H7 (cell line): Measurements from ENCODE around the gene PLXNA4. TPM values are rescaled to one million over a fixed set of nuclear protein-coding genes. Genes with fewer than 3 reads are reported as not detected.

ENCODE experiments used
- DNase-seq: peaks from one replicate; pipeline ENCODE4 v3.0.0; 2012
- H3K27me3 ChIP-seq: 2 replicates; pipeline ENCODE4 v1.6.0; 2011; ENCODE audit warnings: mild to moderate bottlenecking, low read length; ENCODE audit not compliant: control insufficient read depth, insufficient read depth
- H3K36me3 ChIP-seq: replicated peaks from 2 replicates; pipeline ENCODE4 v1.5.1; 2011; ENCODE audit warnings: low read length; ENCODE audit not compliant: control insufficient read depth, insufficient read depth
- H3K4me3 ChIP-seq: 2 replicates; pipeline ENCODE4 v1.5.1; 2011; ENCODE audit warnings: low read depth, mild to moderate bottlenecking, control low read depth, low read length, moderate library complexity; ENCODE audit not compliant: insufficient read depth
- total RNA-seq: library from RNA; depleted of rRNA; stranded (reverse); fragments of >200 nt; shearing (Covaris generic); gene quantifications from 2 replicates; pipeline ENCODE4 v1.2.3, GENCODE V29; 2014

PLXNA4 gene
- total RNA-seq, 1 experiment from 2014 or later = 1.0 TPM

- H3K4me3 ChIP-seq = no peak overlapping the region
- no peaks in the 10 kb centered on the region; the same call in 1 of the 2 replicates for H3K27me3 ChIP-seq
- no peak for DNase-seq
- H3K36me3 ChIP-seq = no peaks in the 10 kb centered on the region
Measured at GRCh38 chr7:132152131-132152889, 424.0 kb downstream of the PLXNA4 start.

GRCh38 chr7:132150711-132151110, 425.6 kb downstream of the PLXNA4 start:
- no peaks in the 10 kb centered on the region for H3K27me3 ChIP-seq
- no peak overlapping the region for H3K4me3 ChIP-seq
- no peak for DNase-seq
- no peaks in the 10 kb centered on the region for H3K36me3 ChIP-seq

DNA sequence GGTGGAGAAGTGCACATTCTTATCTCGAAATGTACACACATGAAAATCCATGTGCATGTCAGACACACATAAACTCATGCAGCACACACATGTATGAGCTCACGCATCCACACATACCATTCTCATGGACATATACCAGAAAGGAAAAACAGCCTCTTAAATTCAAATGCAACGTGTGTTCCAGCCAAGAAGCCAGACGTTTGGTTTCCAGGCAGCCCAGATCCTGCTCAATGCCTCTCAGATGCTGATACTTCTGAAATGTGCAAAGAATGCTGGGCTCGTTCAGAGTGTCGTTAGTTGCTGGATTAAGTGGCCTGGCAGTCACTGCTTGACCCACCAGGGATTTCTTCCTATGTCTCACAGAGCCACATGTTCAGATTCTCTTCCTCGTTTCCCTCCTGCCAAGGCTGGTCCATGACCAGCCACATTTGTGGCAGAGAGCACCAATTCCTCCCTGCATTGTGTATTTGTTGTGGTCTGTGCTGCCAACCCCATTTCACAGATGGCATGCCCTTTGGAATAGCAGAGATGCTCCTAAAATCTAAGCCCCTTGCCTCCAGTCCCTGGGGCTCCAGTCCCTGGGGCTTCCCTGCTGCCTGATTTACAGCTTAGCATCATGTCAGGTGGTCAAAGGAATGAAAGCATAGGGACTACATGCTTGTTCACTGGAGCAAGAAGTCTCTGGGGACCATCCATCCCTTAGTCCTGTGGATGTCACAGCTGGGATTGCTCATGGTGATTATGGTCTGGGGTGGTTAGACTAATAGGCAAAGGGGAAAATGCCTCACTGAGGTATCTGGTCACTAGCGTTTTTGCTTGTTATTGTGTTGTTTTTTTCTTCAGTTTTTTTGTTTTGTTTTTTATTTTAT, 426.6 kb downstream of the PLXNA4 start:
- Histone ChIP-seq H3K27me3 (no peaks in the 10 kb centered on the region), H3K4me3 (no peak overlapping the region), H3K36me3 (no peaks in the 10 kb centered on the region)
- DNase-seq = no peak

- H3K27me3 ChIP-seq = no peaks in the 10 kb centered on the region
- no peak overlapping the region for H3K4me3 ChIP-seq
- DNase-seq = no peak
- H3K36me3 ChIP-seq = no peaks in the 10 kb centered on the region
Measured at GRCh38 chr7:132148876-132149275, 427.4 kb downstream of the PLXNA4 start.

- H3K4me3 ChIP-seq = no peak overlapping the region
- H3K27me3 ChIP-seq = no peaks in the 10 kb centered on the region; the same call in 1 of the 2 replicates
- no peak for DNase-seq
- no peaks in the 10 kb centered on the region for H3K36me3 ChIP-seq
Measured at GRCh38 chr7:132145466-132145865, 430.8 kb downstream of the PLXNA4 start.

DNA sequence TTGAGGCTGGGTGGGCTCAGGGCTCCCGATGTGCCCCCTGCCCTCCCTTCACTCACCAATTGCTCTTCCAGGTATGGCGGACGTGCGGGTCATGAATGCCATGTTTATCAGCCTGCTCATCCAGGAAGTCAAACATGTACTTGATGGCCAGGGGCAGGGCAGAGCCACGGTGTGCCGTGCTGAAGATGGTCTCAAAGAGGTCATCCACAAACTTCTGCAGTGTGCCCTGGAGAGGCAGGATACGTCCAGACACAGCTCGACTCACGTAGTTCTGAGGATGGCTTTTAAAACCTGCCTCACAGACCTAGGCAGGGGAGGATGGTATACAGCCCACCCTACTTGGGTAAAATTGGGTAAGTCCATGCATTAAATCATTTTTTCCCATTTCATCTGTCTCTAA, 431.2 kb downstream of the PLXNA4 start:
- H3K27me3 ChIP-seq = no peaks in the 10 kb centered on the region; the same call in 1 of the 2 replicates
- H3K36me3 ChIP-seq = no peaks in the 10 kb centered on the region
- DNase-seq = no peak
- H3K4me3 ChIP-seq = no peak overlapping the region

DNA sequence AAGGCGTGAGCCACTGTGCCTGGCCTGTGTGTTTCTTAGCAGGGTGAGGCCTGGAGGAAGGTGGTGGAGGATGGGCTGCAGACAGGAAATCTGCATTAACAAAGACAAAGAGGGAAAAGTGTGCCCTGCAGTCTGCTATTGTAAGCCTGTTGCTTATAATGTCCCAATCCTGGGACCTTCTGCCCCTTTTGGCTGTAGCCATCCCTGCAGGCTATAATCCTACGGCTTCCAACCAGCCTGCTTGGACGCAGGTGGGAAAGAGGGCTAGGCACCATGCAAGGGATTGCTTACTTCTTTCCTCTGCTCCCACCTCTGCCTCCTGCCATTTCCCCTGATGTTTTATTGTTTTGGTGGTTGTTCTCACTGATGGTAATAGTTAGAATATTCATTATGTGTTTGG, 434.3 kb downstream of the PLXNA4 start:
- Histone ChIP-seq H3K36me3 (no peaks in the 10 kb centered on the region), H3K4me3 (no peak overlapping the region), H3K27me3 (no peaks in the 10 kb centered on the region; the same call in 1 of the 2 replicates)
- no peak for DNase-seq

GRCh38 chr7:132141109-132141508, 435.2 kb downstream of the PLXNA4 start:
- Histone ChIP-seq H3K27me3 (no peaks in the 10 kb centered on the region; the same call in 1 of the 2 replicates), H3K36me3 (no peaks in the 10 kb centered on the region), H3K4me3 (no peak overlapping the region)
- no peak for DNase-seq

- H3K27me3 ChIP-seq = no peaks in the 10 kb centered on the region; the same call in 1 of the 2 replicates
- H3K4me3 ChIP-seq = no peak overlapping the region
- no peak for DNase-seq
- H3K36me3 ChIP-seq = no peaks in the 10 kb centered on the region
Measured at GRCh38 chr7:132140341-132140740, 435.9 kb downstream of the PLXNA4 start.

GRCh38 chr7:132138817-132139216, 437.5 kb downstream of the PLXNA4 start:
- Histone ChIP-seq H3K36me3 (no peaks in the 10 kb centered on the region), H3K27me3 (no peaks in the 10 kb centered on the region; the same call in 1 of the 2 replicates), H3K4me3 (no peak overlapping the region)
- DNase-seq = no peak

DNA sequence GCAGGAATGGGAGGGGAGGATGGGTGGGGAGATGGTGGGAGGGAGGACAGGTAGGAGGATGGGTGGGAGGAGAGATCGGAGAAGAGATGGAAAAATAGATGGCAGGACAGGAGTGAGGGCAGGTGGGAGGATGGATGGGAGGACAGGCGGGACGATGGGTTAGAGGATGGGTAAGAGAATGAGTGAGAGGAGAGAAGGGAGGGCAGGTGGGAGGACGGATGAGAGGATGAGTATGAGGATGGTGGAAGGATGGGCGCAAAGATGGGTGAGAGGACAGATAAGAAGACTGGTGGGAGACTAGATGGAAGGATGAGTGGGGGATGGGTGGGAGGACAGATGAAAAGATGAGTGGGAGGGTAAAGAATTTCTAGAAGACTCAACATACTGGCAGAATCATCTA, 438.6 kb downstream of the PLXNA4 start:
- H3K4me3 ChIP-seq = no peak overlapping the region

DNA sequence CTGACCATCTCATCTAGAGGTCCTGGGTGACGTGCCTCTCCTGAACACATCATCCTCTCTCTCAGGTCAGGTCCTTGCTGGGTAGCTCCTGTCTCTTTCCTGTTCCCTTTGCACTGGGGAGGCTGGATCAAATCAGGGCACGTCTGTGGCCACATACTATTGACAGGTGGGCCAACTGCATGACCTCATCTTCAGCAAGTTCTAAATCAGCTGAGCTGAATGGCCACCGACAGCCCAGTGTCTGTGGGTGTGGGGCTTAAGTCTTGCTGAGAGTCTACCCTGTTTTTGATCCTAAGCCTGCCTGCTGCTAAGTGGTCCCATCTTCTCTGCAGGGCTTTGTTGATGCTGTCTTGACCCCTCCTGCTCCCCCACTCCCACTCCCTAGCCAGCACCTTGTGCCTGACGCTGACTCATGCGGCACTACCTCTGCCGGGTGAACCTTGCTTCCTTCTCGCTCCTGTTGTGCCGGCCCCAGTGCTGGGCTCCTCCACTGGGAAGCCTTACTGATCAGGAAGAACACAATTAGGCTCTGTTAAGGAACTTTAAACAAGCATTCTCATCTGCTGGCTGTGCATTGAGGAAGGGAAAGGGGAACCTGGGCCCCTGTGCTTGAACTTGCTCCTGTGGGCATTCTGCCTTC, 440.4 kb downstream of the PLXNA4 start:
- DNase-seq = no peak
- no peaks in the 10 kb centered on the region; the same call in 1 of the 2 replicates for H3K27me3 ChIP-seq
- H3K36me3 ChIP-seq = no peaks in the 10 kb centered on the region
- no peak overlapping the region for H3K4me3 ChIP-seq

More for the DNA sequence above, 438.6 kb downstream of the PLXNA4 start:
- DNase-seq = no peak
- Histone ChIP-seq H3K36me3 (no peaks in the 10 kb centered on the region), H3K27me3 (no peaks in the 10 kb centered on the region; the same call in 1 of the 2 replicates)

DNA sequence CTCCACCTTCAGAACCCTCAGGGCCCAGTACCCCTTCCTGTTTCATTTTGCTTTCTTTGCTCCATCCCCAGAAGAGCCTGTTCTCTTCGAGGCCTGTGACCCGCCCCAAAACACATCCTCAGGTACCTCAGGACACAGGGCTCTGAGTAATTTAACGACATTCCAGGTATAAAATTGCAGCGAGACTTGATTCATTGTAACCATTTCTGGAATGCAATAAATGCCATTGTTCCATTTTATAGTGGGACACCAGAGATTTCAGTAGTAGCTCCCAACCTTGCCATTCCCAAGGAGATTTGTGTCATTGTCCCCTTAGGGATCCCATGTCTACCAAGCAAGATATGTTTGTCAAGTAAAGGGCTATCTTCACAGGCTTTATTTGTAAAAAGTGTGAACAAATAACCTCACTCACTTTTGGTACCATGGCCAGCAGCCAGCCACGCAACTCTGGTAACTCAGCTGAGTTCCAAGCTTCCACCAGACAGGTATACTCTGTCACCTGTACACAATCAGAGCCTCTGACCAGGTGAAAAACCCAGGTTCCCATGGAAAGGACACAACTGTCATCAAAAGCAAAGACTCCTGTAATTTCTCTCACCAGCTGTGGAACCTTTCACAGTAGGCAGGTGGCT, 441.3 kb downstream of the PLXNA4 start:
- no peak for DNase-seq
- Histone ChIP-seq H3K27me3 (no peaks in the 10 kb centered on the region), H3K4me3 (no peak overlapping the region), H3K36me3 (no peaks in the 10 kb centered on the region)

DNA sequence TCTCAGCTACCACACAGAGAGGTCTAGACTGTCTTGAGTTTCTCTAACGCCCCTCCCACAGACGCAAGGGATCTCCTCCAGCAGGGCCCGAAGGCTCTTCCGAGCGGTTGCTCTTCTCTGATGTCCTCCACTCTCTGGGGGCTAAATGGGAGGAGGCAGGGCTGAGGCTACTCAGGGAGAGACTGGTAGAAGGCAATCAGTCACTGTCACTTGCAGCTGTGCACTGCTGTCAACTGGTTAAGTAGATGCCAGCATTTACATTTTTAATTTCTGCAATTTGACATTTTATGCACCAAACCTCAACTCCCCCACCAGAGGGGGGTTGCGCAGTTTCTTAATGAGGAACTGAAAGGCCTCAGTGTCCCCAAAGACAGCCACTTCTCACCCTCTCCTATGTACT, 442.8 kb downstream of the PLXNA4 start:
- DNase-seq = no peak
- Histone ChIP-seq H3K27me3 (no peaks in the 10 kb centered on the region), H3K36me3 (no peaks in the 10 kb centered on the region), H3K4me3 (no peak overlapping the region)
